ENCODE data around the gene GAREM1.

GRCh38 chr18:32351032-32351431 lies 119.7 kb downstream of the GAREM1 start:
- TF ChIP-seq, protein P1, sequence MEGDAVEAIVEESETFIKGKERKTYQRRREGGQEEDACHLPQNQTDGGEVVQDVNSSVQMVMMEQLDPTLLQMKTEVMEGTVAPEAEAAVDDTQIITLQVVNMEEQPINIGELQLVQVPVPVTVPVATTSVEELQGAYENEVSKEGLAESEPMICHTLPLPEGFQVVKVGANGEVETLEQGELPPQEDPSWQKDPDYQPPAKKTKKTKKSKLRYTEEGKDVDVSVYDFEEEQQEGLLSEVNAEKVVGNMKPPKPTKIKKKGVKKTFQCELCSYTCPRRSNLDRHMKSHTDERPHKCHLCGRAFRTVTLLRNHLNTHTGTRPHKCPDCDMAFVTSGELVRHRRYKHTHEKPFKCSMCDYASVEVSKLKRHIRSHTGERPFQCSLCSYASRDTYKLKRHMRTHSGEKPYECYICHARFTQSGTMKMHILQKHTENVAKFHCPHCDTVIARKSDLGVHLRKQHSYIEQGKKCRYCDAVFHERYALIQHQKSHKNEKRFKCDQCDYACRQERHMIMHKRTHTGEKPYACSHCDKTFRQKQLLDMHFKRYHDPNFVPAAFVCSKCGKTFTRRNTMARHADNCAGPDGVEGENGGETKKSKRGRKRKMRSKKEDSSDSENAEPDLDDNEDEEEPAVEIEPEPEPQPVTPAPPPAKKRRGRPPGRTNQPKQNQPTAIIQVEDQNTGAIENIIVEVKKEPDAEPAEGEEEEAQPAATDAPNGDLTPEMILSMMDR (IDR thresholded peaks at IDR 0.05), result no peak
- no peak for TF ChIP-seq POLR2AphosphoS5 (IDR thresholded peaks at IDR 0.05)
